Activated T-cell treated with anti-CD3 and anti-CD28 coated beads, Interleukin-2, amount 50 U/mL, for 4 hours (primary cell): Measurements from ENCODE around the gene DNTT. TPM values are rescaled to one million over a fixed set of nuclear protein-coding genes. Genes with fewer than 3 reads are reported as not detected.

Experiments
- ATAC-seq, 2 donors: fragments of 200-7000 bp; cut with Tn5 transposase; one replicate each; pipeline ENCODE4 v1.10.0; 2021
- DNase-seq: peaks from one replicate; pipeline ENCODE4 v3.0.0-alpha.2; 2020
- H3K27me3 Mint-ChIP-seq: one replicate; pipeline ENCODE4 v1.8.0; 2021; ENCODE audit warnings: low read depth, mixed read lengths
- H3K36me3 Mint-ChIP-seq: one replicate; pipeline ENCODE4 v1.8.0; 2022; ENCODE audit warnings: mixed read lengths; ENCODE audit not compliant: insufficient read depth
- H3K4me1 Mint-ChIP-seq: one replicate; pipeline ENCODE4 v1.8.0; 2021; ENCODE audit warnings: low read depth, mixed read lengths
- H3K4me3 Mint-ChIP-seq: one replicate; pipeline ENCODE4 v1.8.0; 2021; ENCODE audit warnings: mild to moderate bottlenecking, moderate library complexity, mixed read lengths
- H3K9me3 Mint-ChIP-seq: one replicate; pipeline ENCODE4 v1.8.0; 2021; ENCODE audit warnings: mixed read lengths
- total RNA-seq, 3 donors: library from RNA; stranded (reverse); gene quantifications; one replicate each; pipeline ENCODE4 v1.2.1, GENCODE V29; 2021

The DNTT gene
- total RNA-seq, 3 donors from 2014 or later, result not detected

DNA sequence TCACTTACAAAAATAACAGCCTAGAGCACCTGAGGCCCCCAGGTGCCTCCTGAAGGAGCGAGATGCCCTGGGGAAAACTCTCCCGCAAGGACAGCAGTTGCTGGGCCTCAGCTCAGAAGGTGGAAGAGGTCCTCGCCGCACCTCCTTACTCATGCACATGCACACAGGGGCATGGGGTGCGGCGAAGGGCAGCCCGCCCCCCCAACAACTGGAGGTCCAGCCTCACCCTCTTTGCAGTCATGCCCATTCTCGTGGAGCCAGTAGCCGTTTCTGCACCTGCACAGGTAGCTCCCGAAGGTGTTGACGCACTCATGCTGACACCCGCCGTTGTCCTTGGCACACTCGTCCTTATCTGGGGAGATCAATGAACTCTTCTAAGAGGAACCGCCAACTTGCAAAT is 74.5 kb downstream of the DNTT start:
- Mint-ChIP-seq H3K4me1 (peaks cover 7% of the 10 kb centered on the region), H3K36me3 (no peaks in the 10 kb centered on the region), H3K27me3 (peaks cover 9% of the 10 kb centered on the region), H3K9me3 (no peaks in the 10 kb centered on the region), H3K4me3 (no peak overlapping the region)
- no peak for ATAC-seq
- DNase-seq, result no peak

DNA sequence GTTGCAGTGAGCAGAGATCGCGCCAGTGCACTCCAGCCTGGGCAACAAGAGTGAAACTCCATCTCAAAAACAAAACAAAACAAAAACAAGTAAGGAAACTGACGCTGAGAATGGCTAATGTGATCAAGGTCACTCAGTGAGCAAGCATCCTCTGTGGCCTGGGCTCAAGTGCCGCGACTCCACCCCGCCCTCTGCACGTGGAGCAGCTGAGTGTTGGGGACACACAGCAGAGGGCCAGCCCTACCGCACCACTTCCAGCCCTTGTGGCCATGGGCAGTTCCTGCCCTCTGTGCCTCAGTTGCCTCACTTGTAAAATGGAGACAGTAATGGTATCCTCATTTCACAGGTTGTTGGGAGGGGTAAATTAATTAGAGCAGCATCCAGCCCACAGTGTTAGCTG is 75.5 kb downstream of the DNTT start:
- peaks cover 8% of the 10 kb centered on the region for H3K27me3 Mint-ChIP-seq
- H3K4me3 Mint-ChIP-seq, result no peak overlapping the region
- ATAC-seq (no peak), DNase-seq (no peak)
- no peaks in the 10 kb centered on the region for H3K9me3 Mint-ChIP-seq
- H3K36me3 Mint-ChIP-seq, result no peaks in the 10 kb centered on the region
- peaks cover 7% of the 10 kb centered on the region for H3K4me1 Mint-ChIP-seq

DNA sequence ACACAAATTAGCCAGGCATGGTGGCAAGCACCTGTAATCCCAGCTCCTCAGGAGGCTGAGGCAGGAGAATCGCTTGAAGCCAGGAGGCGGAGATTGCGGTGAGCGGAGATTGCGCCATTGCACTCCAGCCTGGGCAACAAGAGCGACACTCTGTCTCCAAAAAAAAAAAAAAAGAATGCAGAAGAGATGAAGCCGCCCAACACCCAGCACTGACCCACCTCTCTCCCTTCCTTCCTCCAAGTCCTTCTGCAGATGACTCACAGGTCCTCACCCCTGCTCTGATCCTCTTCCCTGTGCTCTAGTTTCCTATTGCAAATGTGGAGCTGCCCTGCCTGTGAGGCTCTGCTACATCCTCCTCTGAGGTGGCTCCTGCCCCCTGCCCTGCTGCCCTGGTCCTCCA is 76.6 kb downstream of the DNTT start:
- Mint-ChIP-seq H3K27me3 (peaks cover 8% of the 10 kb centered on the region), H3K36me3 (no peaks in the 10 kb centered on the region), H3K9me3 (no peaks in the 10 kb centered on the region), H3K4me3 (no peak overlapping the region), H3K4me1 (peaks cover under 1% of the 10 kb centered on the region)
- no peak for DNase-seq
- ATAC-seq, result no peak

DNA sequence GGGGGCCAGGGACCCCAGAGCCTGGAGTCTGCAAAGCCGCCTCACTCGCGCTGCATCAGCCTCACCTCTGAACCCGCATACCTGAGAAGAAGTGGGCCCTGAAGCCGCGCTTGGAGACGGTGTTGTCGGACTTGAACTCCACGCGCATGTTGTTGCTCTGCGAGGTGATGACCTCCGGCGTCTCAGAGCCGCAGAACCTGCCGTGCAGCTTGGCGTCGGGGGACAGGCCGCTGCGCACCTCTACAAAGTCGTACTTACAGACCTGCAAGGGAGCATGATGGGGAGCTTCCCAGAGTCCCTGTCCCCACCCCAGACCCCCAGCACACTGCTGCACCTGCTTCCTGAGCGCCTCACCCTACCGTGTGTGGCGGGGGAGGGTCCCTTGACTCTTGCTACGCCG is 80.3 kb downstream of the DNTT start:
- Mint-ChIP-seq H3K9me3 (no peaks in the 10 kb centered on the region), H3K27me3 (peaks cover 15% of the 10 kb centered on the region), H3K4me1 (no peaks in the 10 kb centered on the region), H3K36me3 (no peaks in the 10 kb centered on the region), H3K4me3 (no peak overlapping the region)
- no peak for ATAC-seq
- no peak for DNase-seq

DNA sequence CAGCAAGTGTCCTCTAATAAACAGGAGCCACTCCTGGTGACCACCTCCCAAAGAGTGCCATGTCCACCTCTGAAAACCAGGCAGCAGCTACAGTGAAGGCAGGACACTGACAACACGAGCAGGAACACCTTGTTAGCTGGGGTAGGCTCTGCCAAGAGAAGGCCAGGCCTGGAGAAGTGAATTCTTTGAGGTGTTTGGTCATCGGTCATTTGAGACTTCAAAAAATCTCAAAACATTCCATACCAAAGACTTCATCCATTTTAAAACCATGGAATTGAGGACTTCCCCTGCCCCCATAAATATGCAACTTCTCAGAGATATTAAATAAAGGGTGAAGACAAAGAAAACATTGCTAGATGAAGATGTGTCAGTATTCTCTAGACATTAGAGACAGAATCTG is 82.9 kb downstream of the DNTT start:
- H3K36me3 Mint-ChIP-seq, result no peaks in the 10 kb centered on the region
- H3K4me3 Mint-ChIP-seq, result no peak overlapping the region
- no peaks in the 10 kb centered on the region for H3K4me1 Mint-ChIP-seq
- H3K9me3 Mint-ChIP-seq, result no peaks in the 10 kb centered on the region
- H3K27me3 Mint-ChIP-seq, result peaks cover 12% of the 10 kb centered on the region
- DNase-seq, result no peak
- no peak for ATAC-seq

DNA sequence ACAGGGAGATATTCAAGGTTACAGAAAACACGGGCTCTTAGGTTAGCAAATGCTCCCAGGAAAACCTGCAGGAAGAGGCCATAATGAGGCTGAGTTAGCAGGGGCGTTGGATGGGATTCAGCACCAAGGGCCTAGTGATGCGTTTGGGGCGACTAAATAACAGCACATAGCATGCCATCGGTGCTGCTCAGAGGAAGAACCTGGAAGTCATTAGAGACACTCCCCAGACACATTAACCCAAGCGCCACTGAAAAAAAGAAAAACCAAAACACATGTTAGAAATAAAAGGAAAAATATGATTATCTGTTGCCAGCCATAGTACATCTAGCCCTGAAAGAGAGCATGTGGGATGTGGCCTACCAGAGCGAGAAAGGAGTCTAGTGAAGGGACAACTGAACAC is 83.4 kb downstream of the DNTT start:
- Mint-ChIP-seq H3K27me3 (peaks cover 12% of the 10 kb centered on the region), H3K9me3 (no peaks in the 10 kb centered on the region), H3K4me1 (no peaks in the 10 kb centered on the region), H3K4me3 (no peak overlapping the region), H3K36me3 (no peaks in the 10 kb centered on the region)
- no peak for ATAC-seq
- no peak for DNase-seq

Other genes starting within 250 kb of the DNTT start
- gene ZNF518A, start 174.1 kb upstream of the DNTT start, total RNA-seq, result 10 to 100 TPM in 2 of 3 donors, 1 to 10 TPM in 1; 8.4 to 11.8 (median 10.6) TPM
- gene BLNK, start 32.9 kb upstream of the DNTT start, total RNA-seq, result under 1 TPM in 2 of 3 donors, not detected in 1; 0.13 to 0.95 TPM
- not detected for gene OPALIN, start 54.6 kb downstream of the DNTT start, total RNA-seq
- gene TLL2, start 209.5 kb downstream of the DNTT start, total RNA-seq, result not detected